Endothelial cell of umbilical vein (primary cell): ENCODE results near the gene DHCR7. TPM values are rescaled to one million over a fixed set of nuclear protein-coding genes. Genes with fewer than 3 reads are reported as not detected.

ENCODE experiments used
- BruUV-seq: library from RNA; stranded (reverse); fragments of 400-500 nt; replicated peaks from 2 replicates; lab custom pipeline; 2021; lab: Mats Ljungman, UMichigan
- CTCF ChIA-PET: fragments of 300-600, 350-600 bp; sonication (Branson Sonifier 250); formaldehyde crosslinking; loops from one replicate; lab custom pipeline; 2021; ENCODE audit warnings: antibody characterized with exemption, inconsistent platforms; lab: Charles Lee
- POLR2A ChIA-PET: fragments of 300-600, 350-600 bp; sonication (Branson Sonifier 250); formaldehyde crosslinking; loops from one replicate; lab custom pipeline; 2021; ENCODE audit warnings: antibody characterized with exemption, inconsistent platforms; lab: Charles Lee
- DNase-seq: peaks from one replicate; pipeline ENCODE4 v3.0.0-alpha.2; 2011; ENCODE audit warnings: low read depth, low spot score
- FAIRE-seq: peaks from 2 replicates; lab custom pipeline; 2011; peaks lifted over from hg19 to GRCh38; lab: Jason Lieb, UNC
- H2AFZ ChIP-seq: 2 replicates; pipeline ENCODE4 v1.6.0; 2012; ENCODE audit warnings: low read depth, low read length, control low read depth, inconsistent platforms
- H3K27ac ChIP-seq: 2 replicates; pipeline ENCODE4 v1.5.1; 2011; ENCODE audit warnings: low read depth, mild to moderate bottlenecking, control low read depth, low read length, moderate library complexity; ENCODE audit not compliant: insufficient read depth
- H3K27me3 ChIP-seq, 2 experiments: 2 replicates each; pipeline versions ENCODE4 v1.6.0 to v1.6.1; 2011; ENCODE audit warnings: low read length in 2 of 2, mixed read lengths in 1 of 2; ENCODE audit not compliant: control insufficient read depth in 2 of 2, insufficient read depth in 2 of 2
- H3K36me3 ChIP-seq, 2 experiments: 2 replicates in 1 of 2; 3 replicates in 1 of 2; pipeline ENCODE4 v1.5.1; 2011; ENCODE audit warnings: low read length in 2 of 2, mild to moderate bottlenecking in 1 of 2, moderate library complexity in 1 of 2; ENCODE audit not compliant: control insufficient read depth in 2 of 2, insufficient read depth in 2 of 2; ENCODE audit errors: extremely low read depth in 1 of 2
- H3K4me1 ChIP-seq: 3 replicates; pipeline ENCODE4 v1.5.1; 2011; ENCODE audit warnings: mild to moderate bottlenecking, low read length; ENCODE audit not compliant: control insufficient read depth, insufficient read depth; ENCODE audit errors: extremely low read depth
- H3K4me2 ChIP-seq: 2 replicates; pipeline ENCODE4 v1.6.1; 2011; ENCODE audit warnings: low read length, control low read depth, mixed read lengths; ENCODE audit not compliant: insufficient read depth
- H3K4me3 ChIP-seq, 3 experiments: fragments of 200-600 bp in 1 of 3; sonication (generic), shearing (Covaris generic) in 1 of 3; replicated peaks in 1 of 3; 2 replicates each; pipeline ENCODE4 v1.5.1; 2011 to 2016; ENCODE audit warnings: control low read depth in 3 of 3, low read length in 3 of 3, mild to moderate bottlenecking in 2 of 3, inconsistent platforms in 1 of 3, low read depth in 1 of 3, moderate library complexity in 1 of 3; ENCODE audit not compliant: insufficient read depth in 1 of 3
- H3K79me2 ChIP-seq: 2 replicates; pipeline ENCODE4 v1.6.0; 2012; ENCODE audit warnings: low read length, inconsistent platforms; ENCODE audit not compliant: control insufficient read depth, insufficient read depth
- H3K9ac ChIP-seq: replicated peaks from 2 replicates; pipeline ENCODE3; 2011; ENCODE audit warnings: low read length, control low read depth; ENCODE audit not compliant: insufficient read depth; ENCODE audit errors: extremely low read depth
- H3K9me1 ChIP-seq: replicated peaks from 3 replicates; pipeline ENCODE4 v1.6.0; 2011; ENCODE audit warnings: mild to moderate bottlenecking, low read length; ENCODE audit not compliant: control insufficient read depth, insufficient read depth; ENCODE audit errors: extremely low read depth
- H3K9me3 ChIP-seq: replicated peaks from 2 replicates; pipeline ENCODE4 v1.5.1; 2012; ENCODE audit warnings: low read length, inconsistent platforms; ENCODE audit not compliant: control insufficient read depth, insufficient read depth
- H4K20me1 ChIP-seq: replicated peaks from 2 replicates; pipeline ENCODE3; 2011; ENCODE audit warnings: mild to moderate bottlenecking, low read length; ENCODE audit not compliant: control insufficient read depth, insufficient read depth; ENCODE audit errors: extremely low read depth
- CTCF ChIP-seq, 2 donors: IDR thresholded peaks; 1 replicate in 1 of 2; 2 replicates in 1 of 2; pipeline ENCODE4 v1.5.1; 2011; ENCODE audit warnings: low read length in 2 of 2, mild to moderate bottlenecking in 2 of 2, moderate library complexity in 2 of 2, control low read depth in 1 of 2, inconsistent platforms in 1 of 2, low read depth in 1 of 2; ENCODE audit not compliant: insufficient read depth in 1 of 2; ENCODE audit errors: extremely low read depth in 1 of 2
- EZH2 ChIP-seq: IDR thresholded peaks from 2 replicates; pipeline ENCODE4 v1.6.1; 2012; ENCODE audit warnings: borderline replicate concordance, low read depth, mild to moderate bottlenecking, moderate library complexity, low read length, inconsistent platforms; ENCODE audit not compliant: severe bottlenecking
- FOS ChIP-seq: IDR thresholded peaks from 2 replicates; pipeline ENCODE4 v1.6.1; 2011; ENCODE audit warnings: mild to moderate bottlenecking, low read length, moderate library complexity, borderline replicate concordance; ENCODE audit not compliant: insufficient read depth
- GATA2 ChIP-seq: IDR thresholded peaks from 2 replicates; pipeline ENCODE4 v1.7.0; 2011; ENCODE audit warnings: low read depth, mild to moderate bottlenecking, moderate library complexity, mixed read lengths, low read length; ENCODE audit not compliant: insufficient read length, insufficient read depth
- JUN ChIP-seq: IDR thresholded peaks from 2 replicates; pipeline ENCODE4 v1.6.1; 2011; ENCODE audit warnings: borderline replicate concordance, low read depth; ENCODE audit not compliant: insufficient read length, insufficient read depth
- MAX ChIP-seq: IDR thresholded peaks from 2 replicates; pipeline ENCODE4 v1.6.1; 2011; ENCODE audit not compliant: insufficient read depth, insufficient read length
- MYC ChIP-seq: IDR thresholded peaks from one replicate; pipeline ENCODE4 v1.6.1; 2011; ENCODE audit warnings: mild to moderate bottlenecking, low read depth, low read length
- POLR2A ChIP-seq: IDR thresholded peaks from 2 replicates; pipeline ENCODE4 v1.6.1; 2012; ENCODE audit warnings: low read depth, mild to moderate bottlenecking, control low read depth, low read length
- POLR2AphosphoS5 ChIP-seq: IDR thresholded peaks from 2 replicates; pipeline ENCODE4 v1.6.1; 2012; ENCODE audit warnings: low read depth, mild to moderate bottlenecking, control low read depth, low read length, moderate library complexity; ENCODE audit not compliant: insufficient read depth
- dilution Hi-C: fragments of 300-500 bp; cut with MboI; formaldehyde crosslinking; loops from one replicate; pipeline ENCODE4 v1.15.0; 2019; ENCODE audit warnings: low sequenced_read_pairs; ENCODE audit not compliant: extremely low pct_ligation_motif_present
- intact Hi-C: fragments of 100-400 bp; cut with micrococcal nuclease; formaldehyde crosslinking; loops from one replicate; pipeline ENCODE4 v1.10.0; 2022
- polyA plus RNA-seq, 4 experiments: library from polyadenylated mRNA; depleted of rRNA in 3 of 4; stranded (reverse) in 3 of 4; unstranded in 1 of 4; fragments of >200 nt; gene quantifications; 2 replicates each; pipeline versions ENCODE4 v1.2.1 to v1.2.3, GENCODE V29; 2011 to 2012; ENCODE audit warnings: missing spikeins in 1 of 4
- total RNA-seq: library from RNA; stranded (reverse); gene quantifications from 2 replicates; pipeline ENCODE4 v1.2.3, GENCODE V29; 2021

DHCR7 gene
- total and polyA plus RNA-seq, 2 donors (not counting 3 experiments of a cell fraction or from before 2014, with no cell fraction given): 171 to 175 TPM

GRCh38 chr11:71453918-71454304 lies 5.7 kb upstream of the DHCR7 start:
- no peaks in the 10 kb centered on the region for H3K9me3 ChIP-seq
- peaks cover 28% of the 10 kb centered on the region for H3K79me2 ChIP-seq
- H3K4me3 ChIP-seq: peak overlapping the region; percentile 60 to 93 (median 85)
- no peaks in the 10 kb centered on the region for H3K27me3 ChIP-seq
- H3K36me3 ChIP-seq: peaks cover 9 to 20% of the 10 kb centered on the region in 2 experiments
- no peak for TF ChIP-seq FOS
- no peak for TF ChIP-seq MYC
- TF ChIP-seq EZH2: no peak
- no peak for TF ChIP-seq POLR2AphosphoS5
- TF ChIP-seq POLR2A: no peak
- TF ChIP-seq MAX: no peak
- no peak for TF ChIP-seq GATA2
- no peak for TF ChIP-seq CTCF (IDR thresholded peaks at IDR 0.05; ENCODE audit: extremely low read depth in 1 of 2, insufficient read depth in 1 of 2, low read depth in 1 of 2, low read length in 2 of 2)
- TF ChIP-seq JUN: no peak
- no peaks in the 10 kb centered on the region for H4K20me1 ChIP-seq
- H3K27ac ChIP-seq: peak overlapping the region; percentile 60
- no peaks in the 10 kb centered on the region for H3K9me1 ChIP-seq
- no peak overlapping the region for H2AFZ ChIP-seq
- intact Hi-C loops: loop anchor here (2.0 to 10.0 kb wide), 2 partner anchors 35 to 331 kb away; no protein-coding TSS in a partner anchor
- no TSS peak for BruUV-seq
- ChIA-PET CTCF (no interaction called here), POLR2A (no interaction called here)
- dilution Hi-C loops: no loop called here
- DNase-seq: no peak
- no peak for FAIRE-seq
- peaks cover 25% of the 10 kb centered on the region for H3K4me1 ChIP-seq
- H3K9ac ChIP-seq: peak overlapping the region; percentile 87
- peak overlapping the region; percentile 88 for H3K4me2 ChIP-seq
